ENCODE measurements around the gene SMARCAL1. TPM values are rescaled to one million over a fixed set of nuclear protein-coding genes. Genes with fewer than 3 reads are reported as not detected.

Gene SMARCAL1
- total RNA-seq, 1 donor from 2014 or later, result 19.0 TPM

GRCh38 chr2:216469661-216470060 lies 57.4 kb downstream of the SMARCAL1 start:
- H3K4me1 ChIP-seq, result no peaks in the 10 kb centered on the region

GRCh38 chr2:216473187-216473586 lies 60.9 kb downstream of the SMARCAL1 start:
- Histone ChIP-seq H3K27ac (no peak overlapping the region), H3K4me3 (no peak overlapping the region), H3K36me3 (peaks cover 45% of the 10 kb centered on the region), H3K9me3 (no peaks in the 10 kb centered on the region), H3K4me1 (no peaks in the 10 kb centered on the region), H3K27me3 (ENCODE audit: low read depth) (no peaks in the 10 kb centered on the region)
- no peak for DNase-seq
- intact Hi-C loops (cut with DNase I), result no loop called here
- TF ChIP-seq, protein P1, sequence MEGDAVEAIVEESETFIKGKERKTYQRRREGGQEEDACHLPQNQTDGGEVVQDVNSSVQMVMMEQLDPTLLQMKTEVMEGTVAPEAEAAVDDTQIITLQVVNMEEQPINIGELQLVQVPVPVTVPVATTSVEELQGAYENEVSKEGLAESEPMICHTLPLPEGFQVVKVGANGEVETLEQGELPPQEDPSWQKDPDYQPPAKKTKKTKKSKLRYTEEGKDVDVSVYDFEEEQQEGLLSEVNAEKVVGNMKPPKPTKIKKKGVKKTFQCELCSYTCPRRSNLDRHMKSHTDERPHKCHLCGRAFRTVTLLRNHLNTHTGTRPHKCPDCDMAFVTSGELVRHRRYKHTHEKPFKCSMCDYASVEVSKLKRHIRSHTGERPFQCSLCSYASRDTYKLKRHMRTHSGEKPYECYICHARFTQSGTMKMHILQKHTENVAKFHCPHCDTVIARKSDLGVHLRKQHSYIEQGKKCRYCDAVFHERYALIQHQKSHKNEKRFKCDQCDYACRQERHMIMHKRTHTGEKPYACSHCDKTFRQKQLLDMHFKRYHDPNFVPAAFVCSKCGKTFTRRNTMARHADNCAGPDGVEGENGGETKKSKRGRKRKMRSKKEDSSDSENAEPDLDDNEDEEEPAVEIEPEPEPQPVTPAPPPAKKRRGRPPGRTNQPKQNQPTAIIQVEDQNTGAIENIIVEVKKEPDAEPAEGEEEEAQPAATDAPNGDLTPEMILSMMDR (IDR thresholded peaks at IDR 0.05), result no peak
- ATAC-seq, result no peak

More at GRCh38 chr2:216469661-216470060, 57.4 kb downstream of the SMARCAL1 start:
- intact Hi-C loops (cut with DNase I), result no loop called here
- TF ChIP-seq, protein P1 (IDR thresholded peaks at IDR 0.05), result no peak
- Histone ChIP-seq H3K36me3 (peaks cover 47% of the 10 kb centered on the region), H3K27me3 (ENCODE audit: low read depth) (no peaks in the 10 kb centered on the region), H3K9me3 (no peaks in the 10 kb centered on the region), H3K27ac (no peak overlapping the region), H3K4me3 (no peak overlapping the region)
- DNase-seq (no peak), ATAC-seq (no peak)

DNA sequence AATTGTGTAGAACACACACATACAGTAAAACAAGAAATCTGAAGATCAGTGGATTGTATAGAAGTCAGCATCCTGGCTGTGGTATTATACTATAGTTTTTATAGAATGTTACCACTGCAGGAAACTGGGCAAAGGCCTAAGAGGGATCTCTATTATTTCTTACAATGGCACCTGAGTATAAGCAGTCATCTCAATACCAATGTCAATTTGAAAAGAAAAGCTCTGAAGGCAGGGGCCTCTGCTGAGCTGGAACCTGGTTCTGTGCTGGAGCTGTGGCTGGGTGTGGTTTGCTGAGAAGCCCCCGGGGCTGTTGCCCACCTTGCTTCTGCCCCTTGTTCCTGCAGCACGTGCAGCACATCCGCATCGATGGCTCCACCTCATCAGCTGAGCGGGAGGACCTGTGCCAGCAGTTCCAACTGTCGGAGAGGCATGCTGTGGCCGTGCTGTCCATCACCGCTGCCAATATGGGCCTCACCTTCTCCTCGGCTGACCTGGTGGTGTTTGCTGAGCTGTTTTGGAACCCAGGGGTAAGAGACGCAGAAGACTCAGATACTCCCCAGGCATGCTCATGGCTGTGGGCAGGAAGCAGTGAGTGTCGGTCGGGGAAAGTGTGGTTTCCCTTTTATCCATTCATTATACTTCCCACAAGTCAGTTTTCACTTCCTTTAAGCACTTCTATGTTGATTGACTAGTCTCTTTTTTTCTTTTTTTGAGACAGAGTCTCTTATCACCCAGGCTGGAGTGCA lies 62.8 kb downstream of the SMARCAL1 start:
- TF ChIP-seq, protein P1 (IDR thresholded peaks at IDR 0.05), result no peak
- ATAC-seq (peak; percentile 46 to 59), DNase-seq (no peak)
- Histone ChIP-seq H3K9me3 (no peaks in the 10 kb centered on the region), H3K27me3 (ENCODE audit: low read depth) (no peaks in the 10 kb centered on the region), H3K4me1 (no peaks in the 10 kb centered on the region), H3K4me3 (no peak overlapping the region), H3K36me3 (peaks cover 48% of the 10 kb centered on the region), H3K27ac (no peak overlapping the region)
- intact Hi-C loops (cut with DNase I), result no loop called here

GRCh38 chr2:216475767-216476166 lies 63.5 kb downstream of the SMARCAL1 start:
- ATAC-seq, result no peak

DNA sequence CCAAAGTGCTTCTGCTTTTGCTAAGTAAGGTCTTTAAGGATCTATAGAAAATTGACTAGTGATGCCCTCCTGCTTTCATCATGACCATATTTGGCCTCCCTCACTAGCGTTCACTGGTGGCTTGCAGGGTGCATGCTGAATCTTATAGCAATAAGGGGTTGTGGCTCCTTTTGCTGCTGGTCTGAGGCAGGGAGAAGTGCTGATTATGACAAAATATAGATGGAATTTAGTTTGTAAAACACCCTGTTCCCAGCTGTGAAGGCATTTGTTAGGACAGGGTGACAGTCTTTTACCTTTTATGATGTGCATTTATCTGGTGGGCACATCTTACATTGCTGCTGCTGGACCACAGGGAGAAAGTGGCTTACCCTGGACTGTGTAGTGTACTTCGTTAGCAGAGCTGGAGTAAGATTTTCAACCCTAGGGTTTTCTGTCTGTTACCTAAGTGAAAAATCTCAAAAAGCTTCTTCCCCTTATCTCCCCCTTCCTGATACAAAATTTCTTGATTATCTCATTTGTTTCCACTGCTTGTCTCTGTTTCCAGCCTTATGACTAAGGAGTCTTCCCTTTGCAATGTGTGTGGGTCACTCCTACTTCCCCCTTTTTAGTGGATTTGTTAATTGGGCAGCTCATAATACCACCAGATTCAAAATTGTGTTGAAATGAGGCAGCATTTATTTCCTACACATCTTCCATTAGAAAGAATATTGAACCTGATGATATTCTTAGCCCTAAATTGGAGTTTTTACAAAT lies 65.2 kb downstream of the SMARCAL1 start:
- no peak for DNase-seq
- Histone ChIP-seq H3K27me3 (ENCODE audit: low read depth) (no peaks in the 10 kb centered on the region), H3K4me1 (no peaks in the 10 kb centered on the region), H3K36me3 (peaks cover 53% of the 10 kb centered on the region), H3K27ac (no peak overlapping the region), H3K9me3 (no peaks in the 10 kb centered on the region), H3K4me3 (no peak overlapping the region)
- intact Hi-C loops (cut with DNase I), result no loop called here
- TF ChIP-seq, protein P1 (IDR thresholded peaks at IDR 0.05), result no peak
- ATAC-seq, result peak; percentile 46 to 61

More at GRCh38 chr2:216475767-216476166, 63.5 kb downstream of the SMARCAL1 start:
- TF ChIP-seq, protein P1 (IDR thresholded peaks at IDR 0.05), result no peak
- H3K9me3 ChIP-seq, result no peaks in the 10 kb centered on the region
- H3K36me3 ChIP-seq, result peaks cover 55% of the 10 kb centered on the region
- no peaks in the 10 kb centered on the region for H3K4me1 ChIP-seq
- H3K27me3 ChIP-seq (ENCODE audit: low read depth), result no peaks in the 10 kb centered on the region
- DNase-seq, result no peak
- H3K27ac ChIP-seq, result no peak overlapping the region
- intact Hi-C loops (cut with DNase I), result no loop called here
- no peak overlapping the region for H3K4me3 ChIP-seq

Measured in lower lobe of right lung (tissue), 2 donors.